NCI-H2029 (cell line): ENCODE measurements around the gene KRTAP10-11.
"Not testable (repeated sequence)": the region's sequence is repeated elsewhere in the genome, so short reads cannot be mapped to it uniquely, and the experiment has no call there.

Source experiments
- DNase-seq: peaks from one replicate; lab custom pipeline; 2025; lab: John Stamatoyannopoulos, UW

The KRTAP10-11 gene

DNA sequence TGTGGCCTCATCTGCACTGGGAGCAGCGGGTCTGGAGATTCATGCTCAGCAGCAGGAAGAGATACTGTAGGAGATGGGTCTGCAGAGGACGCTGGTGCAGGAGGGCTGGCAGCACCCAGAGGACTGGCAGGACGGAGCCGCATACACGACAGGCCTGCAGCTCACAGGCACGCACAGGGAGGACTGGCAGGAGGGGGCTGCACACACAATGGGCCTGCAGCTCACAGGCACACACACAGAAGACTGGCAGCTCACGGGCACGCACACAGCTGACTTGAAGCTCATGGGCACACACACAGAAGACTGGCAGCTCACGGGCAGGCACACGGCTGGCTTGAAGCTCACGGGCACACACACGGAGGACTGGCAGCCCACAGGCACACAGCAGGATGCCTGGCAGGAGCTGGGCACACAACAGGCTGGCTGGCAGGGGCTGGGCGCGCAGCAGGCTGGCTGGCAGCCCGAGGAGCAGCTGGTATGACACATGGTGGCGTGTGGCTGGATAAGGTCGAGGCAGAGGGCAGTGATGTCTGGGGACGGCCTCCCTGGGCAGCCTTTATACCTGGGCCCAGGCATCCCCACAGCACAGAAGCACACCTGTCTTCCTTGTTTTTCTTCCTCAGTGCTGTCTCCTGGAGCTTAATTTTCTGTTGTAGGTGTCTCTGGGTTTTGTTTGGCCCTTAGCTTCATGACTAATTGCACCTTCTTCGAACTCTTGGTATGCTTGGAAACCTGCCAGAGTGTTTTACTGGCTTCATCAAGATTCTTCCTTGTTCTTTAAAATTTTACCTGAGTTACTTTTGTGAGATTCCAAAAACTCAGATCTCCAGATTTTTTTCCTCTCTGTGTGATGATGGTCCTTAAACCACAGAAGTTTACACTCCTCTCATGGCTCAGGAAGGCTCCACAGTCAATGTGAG lies 20.4 kb downstream of the KRTAP10-11 start, which contains the start of gene KRTAP12-2:
Gene KRTAP12-2, minus strand, starts transcription at position 527 of the 920 bp plus-strand sequence. Its CDS starts 41 bp downstream, at position 486.
- DNase-seq = peak; percentile 28

DNA sequence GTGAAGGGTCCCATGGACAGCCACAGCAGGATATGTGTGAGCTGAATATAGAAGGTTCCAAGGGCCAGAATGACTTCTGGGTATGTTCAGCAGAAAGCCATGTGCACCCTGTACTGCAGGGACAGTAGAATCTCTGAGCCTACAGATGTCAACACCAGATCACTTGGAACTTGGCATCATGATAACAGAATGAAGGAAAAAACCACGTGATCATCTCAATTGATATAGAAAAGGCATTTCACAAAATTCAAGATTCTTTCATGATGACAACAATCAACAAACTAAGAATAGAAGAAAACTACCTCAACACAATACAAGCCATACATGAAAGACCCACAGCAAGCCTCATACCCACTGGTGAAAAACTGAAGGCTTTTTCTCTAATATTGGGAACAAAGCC lies 21.4 kb downstream of the KRTAP10-11 start:
- no peak for DNase-seq

DNA sequence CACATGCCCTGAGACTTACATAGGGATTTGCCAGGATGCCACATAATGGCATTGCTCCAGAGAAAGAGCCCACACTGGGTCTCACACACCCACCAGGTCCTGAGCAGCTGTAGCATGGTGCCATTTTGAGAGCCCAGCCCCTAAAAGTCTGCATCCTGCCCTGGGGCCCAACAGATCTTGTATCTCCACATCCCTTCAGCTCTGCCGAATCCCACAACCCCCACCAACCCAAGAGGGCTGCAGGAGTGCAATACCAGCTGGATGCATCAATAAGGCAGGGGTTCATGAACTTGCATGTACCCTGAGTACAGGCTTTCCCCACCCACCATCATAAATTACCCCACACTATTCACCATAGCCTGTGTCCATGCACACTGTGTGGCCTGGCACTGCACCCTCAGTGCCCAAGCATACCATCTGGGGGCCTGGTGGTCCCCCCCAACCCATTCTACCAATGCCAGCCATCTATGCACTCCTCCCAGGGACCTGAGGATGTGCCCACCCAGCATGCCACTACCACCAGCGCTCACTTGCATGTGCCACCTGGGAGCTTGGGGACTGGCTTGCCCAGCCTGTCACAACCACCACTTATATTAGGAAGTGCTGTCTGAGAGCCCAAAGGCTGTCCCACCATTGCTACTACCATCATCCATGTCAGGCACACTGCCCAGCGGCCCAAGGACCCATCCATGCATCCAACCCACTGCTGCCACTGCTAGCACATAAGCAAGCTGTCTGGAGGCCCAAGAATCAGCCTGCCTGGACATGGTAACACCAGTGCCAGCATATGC lies 24.6 kb downstream of the KRTAP10-11 start:
- DNase-seq = no peak

DNA sequence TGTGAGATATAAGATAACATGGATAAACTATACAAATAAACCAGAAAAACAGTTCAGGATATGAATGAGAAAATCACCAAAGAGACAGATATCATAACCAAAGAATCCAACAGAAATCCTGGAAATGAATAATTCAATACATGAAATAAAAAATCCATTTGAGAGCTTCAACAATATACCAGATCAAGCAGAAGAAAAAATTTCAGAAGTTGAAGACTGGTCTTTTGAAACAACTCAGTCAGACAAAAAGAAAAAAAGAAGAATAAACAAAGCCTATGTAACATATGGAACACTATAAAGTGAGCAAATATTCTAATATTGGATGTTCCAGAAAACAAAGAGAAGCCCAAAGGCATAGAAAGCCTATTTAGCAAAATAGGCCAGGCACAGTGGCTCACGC lies 25.7 kb downstream of the KRTAP10-11 start:
- no peak for DNase-seq

DNA sequence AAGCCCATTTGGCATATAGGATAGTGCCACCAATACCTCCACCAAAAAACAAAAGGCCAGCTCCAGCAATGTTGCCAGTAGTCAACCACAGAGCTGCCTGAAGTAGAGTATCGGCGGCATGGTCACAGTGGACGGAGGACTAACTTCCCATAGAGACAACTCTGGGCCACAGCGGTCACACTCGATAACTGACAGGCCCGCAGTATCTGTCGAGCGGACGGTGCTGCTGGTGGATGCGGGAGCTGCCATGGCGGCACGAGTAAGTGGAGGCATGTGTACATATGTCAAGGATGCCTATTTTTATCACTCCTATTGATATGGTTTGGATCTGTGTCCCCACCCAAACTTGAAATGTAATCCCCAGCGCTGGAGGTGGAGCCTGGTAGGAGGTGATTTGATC lies 31.7 kb downstream of the KRTAP10-11 start:
- no peak for DNase-seq

DNA sequence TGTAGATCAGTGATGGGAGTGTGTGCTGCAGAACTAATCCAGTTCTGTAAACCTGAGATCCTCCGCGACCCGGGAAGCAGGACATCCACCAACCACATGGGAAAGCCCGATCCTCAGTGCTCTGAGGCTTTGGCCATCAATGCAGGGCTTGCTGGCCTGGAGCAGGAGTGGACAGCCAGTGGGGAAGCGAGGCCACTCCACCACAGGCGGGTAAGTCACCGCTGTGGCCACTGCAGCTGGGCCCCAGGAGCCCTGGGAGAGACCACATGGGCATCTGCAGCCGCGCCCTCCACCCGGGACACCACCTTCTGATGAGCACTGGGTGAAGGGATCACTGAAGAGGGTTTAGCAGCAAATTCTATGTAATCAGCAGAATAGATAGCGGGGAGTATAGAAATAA lies 34.9 kb downstream of the KRTAP10-11 start:
- no peak for DNase-seq

DNA sequence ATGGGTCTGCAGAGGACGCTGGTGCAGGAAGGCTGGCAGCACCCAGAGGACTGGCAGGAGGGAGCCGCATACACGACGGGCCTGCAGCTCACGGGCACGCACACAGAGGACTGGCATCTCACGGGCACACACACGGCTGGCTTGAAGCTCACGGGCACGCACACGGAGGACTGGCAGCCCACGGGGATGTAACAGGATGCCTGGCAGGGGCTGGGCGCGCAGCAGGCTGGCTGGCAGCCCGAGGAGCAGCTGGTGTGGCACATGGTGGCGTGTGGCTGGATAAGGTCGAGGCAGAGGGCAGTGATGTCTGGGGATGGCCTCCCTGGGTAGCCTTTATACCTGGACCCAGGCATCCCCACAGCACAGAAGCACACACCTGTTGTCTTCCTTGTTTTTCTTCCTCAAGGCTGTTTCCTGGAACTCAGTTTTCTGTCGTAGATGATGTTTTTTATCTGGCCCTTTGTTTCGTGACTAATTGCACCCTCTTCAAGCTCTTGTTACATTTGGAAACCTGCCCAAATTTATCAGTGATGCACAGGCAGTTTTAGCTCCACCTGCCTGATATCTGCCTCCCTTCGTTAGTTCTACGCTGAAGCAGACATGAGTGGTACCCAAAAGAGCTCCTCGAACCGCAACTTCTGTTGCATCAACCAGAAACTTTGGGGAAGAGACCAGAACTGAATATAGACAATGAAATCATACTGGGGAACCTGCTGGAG lies 35.8 kb downstream of the KRTAP10-11 start, which contains the start of gene KRTAP12-1:
Gene KRTAP12-1, minus strand, starts transcription at position 303 of the 719 bp plus-strand sequence. Its CDS starts 40 bp downstream, at position 263.
- peak; percentile 84 for DNase-seq

DNA sequence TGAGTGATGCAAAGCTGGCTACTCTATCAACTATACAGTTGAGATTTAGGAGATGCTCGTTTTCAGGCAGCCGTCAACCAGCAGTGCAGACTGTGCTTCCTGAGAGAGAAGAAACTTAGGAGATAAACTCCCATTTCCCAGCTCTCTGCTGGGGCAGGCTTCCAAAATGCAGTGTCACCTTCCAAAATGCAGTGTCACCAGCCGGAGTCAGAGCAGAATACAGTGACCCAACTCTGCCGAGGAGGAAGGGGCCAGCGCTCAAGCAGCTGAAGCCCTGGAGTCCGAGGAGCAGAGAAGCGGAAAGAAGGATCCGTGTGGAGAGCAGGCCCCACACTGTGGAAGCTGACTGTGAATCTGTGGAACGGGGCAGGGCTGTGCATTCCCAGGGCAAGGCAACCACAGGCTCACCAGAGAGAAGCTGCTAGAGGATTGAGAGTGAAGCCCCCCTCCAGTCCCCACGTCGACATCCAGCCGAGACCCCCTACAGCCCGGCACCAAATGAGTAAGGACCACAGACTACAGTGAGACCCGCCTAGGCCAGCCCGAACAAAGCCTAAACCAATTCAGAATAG lies 36.5 kb downstream of the KRTAP10-11 start:
- no peak for DNase-seq

DNA sequence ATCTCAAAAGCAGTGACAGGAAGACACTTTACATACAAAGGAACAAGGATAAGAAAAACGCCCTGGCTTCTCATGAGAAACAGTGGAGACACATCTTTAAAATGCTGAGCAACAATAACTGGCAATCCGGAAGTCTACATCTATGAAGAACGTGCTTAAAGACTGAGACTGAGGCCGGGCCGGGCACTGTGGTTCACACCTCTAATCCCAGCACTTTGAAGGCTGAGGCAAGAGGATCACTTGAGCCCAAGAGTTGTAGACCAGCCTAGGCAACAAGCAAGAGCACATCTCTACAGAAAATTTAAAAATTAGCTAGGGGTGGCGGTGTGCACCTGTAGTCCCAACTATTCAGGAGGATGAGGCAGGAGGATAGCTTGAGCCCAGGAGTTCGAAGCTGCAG lies 37.9 kb downstream of the KRTAP10-11 start:
- DNase-seq = no peak

DNA sequence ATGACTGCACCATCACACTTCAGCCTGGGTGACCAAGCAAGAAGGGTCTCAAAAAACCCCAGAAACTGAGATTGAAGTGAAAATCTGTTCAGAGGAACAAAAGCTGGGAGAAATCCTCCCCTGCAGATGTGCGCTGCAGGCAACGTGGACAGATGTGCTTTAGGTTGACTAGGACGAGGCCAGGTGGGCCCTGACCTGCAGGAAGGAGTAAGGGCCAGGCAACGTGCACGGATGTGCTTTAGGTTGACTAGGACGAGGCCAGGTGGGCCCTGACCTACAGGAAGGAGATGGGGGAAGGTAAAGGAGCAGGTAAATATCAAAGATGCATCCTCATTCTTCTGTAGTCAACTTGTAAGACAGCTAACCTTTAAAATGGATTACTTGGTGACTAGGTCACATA lies 38.3 kb downstream of the KRTAP10-11 start:
- no peak for DNase-seq

DNA sequence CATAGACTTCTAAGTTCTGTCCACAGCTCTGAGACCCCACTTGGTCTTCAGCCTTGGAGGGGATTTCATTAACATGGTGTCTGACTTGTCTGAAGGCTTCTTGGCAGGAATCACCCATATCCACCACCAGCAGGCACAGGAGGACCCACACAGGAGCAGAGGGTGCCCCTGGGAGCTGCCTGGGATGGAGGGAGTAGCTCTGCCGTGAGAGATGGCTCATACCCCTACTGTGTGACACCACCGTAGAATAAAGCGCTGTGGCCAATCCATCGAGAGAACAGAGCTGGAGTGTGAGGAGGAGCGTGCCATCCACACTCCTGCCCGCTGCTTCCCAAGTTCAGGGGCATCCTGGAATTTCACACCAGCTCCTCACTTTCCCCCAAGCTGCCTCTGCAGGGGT lies 38.8 kb downstream of the KRTAP10-11 start:
- not testable (repeated sequence) for DNase-seq

DNA sequence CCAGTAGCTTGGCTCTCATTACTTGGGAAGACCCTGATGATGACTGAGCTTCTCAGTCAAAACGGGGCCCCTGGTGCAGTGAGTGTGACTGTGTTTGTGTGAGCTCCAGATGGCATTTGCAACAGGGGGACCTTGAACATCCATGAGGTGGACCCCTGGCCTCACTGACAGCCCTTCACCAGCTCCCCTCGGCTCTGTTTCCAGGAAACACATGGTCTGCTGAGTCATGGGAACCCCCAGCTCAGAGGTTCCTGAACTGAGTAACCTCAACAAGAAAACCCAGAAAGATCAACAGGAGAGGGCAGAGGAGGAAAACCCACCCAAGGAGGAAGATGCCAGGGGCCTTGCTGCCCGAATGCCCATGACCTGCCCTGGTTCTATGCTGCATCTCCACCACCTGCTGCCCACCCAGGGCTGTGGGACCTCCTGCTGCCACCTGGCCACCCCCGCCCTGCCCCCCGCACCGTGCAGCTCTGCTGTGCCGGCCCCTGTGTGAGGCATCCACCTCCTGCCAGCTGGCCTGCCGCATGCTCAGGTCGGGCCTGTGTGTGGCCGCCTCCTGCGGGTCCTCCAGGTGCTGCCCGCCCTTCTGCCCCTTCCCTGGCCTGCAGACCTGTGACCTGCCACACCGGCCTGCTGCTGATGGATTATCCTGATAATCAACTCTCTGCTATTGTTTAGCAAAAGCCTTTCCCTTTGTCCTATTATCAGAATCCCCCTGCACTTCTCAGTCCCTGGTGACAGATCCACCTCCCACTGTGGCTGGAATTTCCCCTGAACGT lies 40.0 kb downstream of the KRTAP10-11 start:
- no peak for DNase-seq

DNA sequence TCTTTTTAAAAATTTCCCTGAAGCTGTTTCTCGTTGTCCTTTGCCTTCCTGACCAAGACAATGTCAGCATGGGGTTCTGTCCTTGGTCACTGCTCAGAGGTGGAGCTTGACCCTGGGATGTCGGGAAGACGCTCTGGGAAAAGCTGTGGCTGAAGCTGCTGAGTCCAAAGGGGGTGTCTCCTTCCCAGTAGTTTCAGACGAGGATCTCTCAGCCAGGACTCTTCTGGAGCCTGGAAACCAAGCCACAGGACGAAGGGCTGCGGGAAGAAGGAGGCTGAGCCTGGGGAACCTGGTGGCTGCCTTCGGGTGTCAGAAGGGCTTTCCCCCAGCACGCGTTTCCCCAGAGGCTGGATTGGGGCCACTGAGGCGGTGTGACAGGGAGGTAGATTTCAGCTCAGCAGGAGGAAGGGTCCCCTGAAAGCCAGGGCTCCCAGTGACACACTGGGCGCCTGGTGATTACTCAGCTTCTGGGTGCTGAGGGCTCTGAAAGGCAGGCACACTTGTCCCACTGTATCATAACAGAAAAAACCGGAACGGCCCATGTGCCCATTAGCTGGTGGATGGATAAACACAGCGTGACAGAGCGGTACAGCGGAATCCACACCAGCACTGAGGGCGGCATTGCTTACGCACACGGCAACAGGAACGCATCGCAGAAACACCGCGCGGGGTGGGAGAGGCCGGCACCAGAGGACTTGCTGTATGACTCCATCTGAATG lies 40.8 kb downstream of the KRTAP10-11 start:
- DNase-seq = no peak

DNA sequence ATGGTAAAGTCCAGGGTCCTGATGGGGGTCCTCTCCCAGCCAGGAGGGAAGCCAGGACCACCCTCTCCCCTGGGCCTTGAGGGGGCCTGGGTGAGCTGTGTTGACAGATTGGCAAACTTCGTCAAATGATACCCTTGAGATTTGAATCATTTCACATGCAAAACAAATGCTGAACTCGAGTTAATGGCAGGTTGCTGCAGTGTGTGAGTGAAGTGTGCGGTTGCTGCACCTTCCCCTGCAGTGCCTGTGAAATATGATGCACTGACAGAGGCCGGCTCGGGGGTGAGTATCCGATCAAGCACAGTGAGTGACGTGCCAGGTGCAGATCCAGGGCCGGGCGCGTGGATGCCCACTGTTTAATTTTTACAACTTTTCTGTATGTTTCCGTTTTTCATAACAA lies 41.5 kb downstream of the KRTAP10-11 start:
- DNase-seq = no peak

DNA sequence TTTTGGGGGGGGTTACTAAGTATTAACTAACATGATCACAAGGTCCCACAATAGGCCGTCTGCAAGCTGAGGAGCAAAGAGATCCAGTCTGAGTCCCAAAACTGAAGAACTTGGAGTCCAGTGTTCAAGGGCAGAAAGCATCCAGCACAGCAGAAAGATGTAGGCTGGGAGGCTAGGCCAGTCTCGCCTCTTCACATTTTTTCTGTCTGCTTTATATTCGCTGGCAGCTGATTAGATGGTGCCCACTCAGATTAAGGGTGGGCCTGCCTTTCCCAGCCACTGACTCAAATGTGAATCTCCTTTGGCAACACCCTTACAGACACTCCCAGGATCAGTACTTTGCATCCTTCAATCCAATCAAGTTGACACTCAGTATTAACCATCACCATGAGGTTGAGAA lies 43.5 kb downstream of the KRTAP10-11 start:
- DNase-seq = not testable (repeated sequence)

DNA sequence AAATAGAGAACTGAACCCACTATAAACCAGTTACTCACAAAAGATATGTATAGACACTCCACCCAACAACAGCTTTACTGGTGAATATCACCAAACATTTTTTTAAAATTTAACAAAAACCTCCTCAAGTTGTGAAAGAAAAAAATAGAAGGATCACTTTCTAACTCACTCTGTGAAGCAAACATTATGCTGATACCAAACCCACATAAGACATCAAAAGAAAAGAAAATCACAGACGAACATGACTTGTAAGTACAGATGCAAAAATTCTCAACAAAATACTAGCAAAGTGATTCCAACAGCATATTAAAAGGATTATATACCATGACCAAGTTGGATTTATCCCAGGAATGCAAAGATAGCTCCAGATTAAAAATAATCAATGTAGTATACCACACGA lies 45.5 kb downstream of the KRTAP10-11 start:
- no peak for DNase-seq

DNA sequence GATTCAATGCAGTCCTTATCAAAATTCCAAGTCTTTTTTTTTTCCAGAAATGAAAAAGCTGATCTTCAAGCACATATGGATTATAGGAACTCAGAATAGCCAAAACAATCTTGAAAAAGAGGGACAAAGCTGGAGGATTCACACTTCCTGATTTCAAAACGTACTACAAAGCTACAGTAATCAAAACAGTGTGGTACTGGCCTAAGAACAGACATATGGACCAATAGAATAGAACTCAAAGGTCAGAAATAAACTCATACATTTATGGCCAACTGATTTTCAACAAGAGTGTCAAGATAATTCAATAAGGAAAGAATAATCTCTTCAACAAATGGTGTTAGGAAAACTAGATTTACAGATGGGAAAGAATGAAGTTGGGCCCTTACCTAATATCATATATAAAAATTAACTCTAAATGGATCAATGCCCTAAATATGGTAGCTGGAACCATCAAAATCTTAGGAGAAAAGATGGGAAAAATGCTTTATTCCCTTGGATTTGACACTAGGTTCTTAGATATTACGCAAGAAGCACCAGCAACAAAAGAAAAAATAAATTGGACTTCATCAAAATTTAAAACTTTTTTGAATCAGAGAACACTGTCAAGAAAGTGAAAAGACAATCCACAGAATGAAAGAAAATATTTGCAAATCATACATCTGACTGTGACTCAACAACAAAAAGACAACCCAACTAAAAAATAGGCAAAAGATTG lies 46.7 kb downstream of the KRTAP10-11 start:
- no peak for DNase-seq

DNA sequence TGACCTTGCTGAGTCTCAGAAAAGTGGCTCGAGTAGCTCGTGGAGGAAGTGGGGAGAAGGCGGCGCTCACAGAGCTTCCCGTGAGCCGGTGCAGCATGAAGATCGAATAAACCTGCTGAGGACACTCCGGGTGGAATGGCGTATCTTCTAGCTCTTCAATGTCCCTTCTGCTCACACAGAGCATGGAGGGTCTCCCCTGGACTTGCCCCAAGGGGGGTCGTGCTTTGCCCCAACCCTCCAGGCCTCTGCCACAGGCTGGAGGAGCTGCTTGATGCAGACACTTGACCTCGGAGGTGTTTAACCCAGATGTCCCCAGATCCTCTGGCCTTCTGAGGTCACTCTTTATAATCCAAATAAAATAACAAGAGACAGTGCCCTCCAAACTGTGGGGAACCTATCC lies 48.6 kb downstream of the KRTAP10-11 start:
- DNase-seq = no peak

DNA sequence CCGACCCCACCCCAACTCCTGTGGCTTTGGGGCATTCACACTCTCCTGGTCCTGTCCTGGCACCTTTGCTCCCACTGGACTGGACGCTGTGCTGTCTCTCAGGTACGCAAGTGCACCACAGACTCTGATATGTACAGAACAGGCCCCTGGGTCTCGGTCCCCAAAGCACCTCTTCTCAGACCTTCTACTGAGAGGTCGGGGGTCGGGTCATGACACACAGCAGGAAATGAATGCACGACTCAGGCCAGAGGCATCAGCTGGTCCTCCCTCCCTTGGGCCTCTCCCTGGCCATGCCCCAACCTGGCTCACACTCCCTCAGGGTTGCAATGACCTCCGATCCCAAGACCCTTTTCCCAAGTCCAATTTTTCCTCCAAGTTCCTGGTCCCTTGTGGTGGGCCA lies 49.0 kb downstream of the KRTAP10-11 start:
- no peak for DNase-seq

DNA sequence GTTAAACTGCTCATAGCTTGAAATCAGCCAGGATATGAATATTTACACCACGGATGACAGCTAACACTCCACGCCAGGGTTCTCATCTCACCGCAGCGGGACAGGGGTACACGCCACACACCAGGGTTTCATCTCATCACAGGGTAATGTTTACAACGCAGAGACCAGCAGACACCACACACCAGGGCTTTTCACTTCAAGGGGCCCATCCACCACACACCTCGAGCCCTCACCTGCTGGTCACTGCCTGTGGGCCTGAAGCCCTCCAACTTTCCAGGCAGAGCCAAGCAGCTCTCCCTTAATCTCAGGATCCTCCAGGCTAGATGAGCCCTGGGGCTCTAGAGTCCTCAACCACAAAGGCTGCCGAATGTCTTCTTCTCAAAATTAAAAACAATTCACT lies 49.4 kb downstream of the KRTAP10-11 start:
- no peak for DNase-seq
